Testis (tissue), 2 donors: ENCODE data around the gene ABCF2.

Source experiments
- CTCF ChIP-seq, 3 experiments: fragments of 450-650 bp in 2 of 3; fragments of 200-600 bp in 1 of 3; sonication (generic) in 1 of 3; IDR thresholded peaks; one replicate each; pipeline ENCODE4 v1.5.1; 2016 to 2019; ENCODE audit warnings: antibody characterized with exemption in 3 of 3, mild to moderate bottlenecking in 2 of 3, moderate library complexity in 1 of 3
- POLR2A ChIP-seq: fragments of 450-650 bp; IDR thresholded peaks from one replicate; pipeline ENCODE4 v1.6.1; 2017; ENCODE audit warnings: antibody characterized with exemption, mild to moderate bottlenecking, moderate library complexity

- TF ChIP-seq CTCF (IDR thresholded peaks at IDR 0.05) (no peak), POLR2A (no peak)
Measured at GRCh38 chr7:151273651-151274390, 46.8 kb upstream of the ABCF2 start.
